GM19099 (cell line): ENCODE measurements around the gene AFF3.

Experiments
- POLR2A ChIP-seq: IDR thresholded peaks from 3 replicates; pipeline ENCODE4 v1.6.1; 2011; ENCODE audit warnings: low read depth; ENCODE audit not compliant: insufficient read length; ENCODE audit errors: extremely low read depth

Gene AFF3

DNA sequence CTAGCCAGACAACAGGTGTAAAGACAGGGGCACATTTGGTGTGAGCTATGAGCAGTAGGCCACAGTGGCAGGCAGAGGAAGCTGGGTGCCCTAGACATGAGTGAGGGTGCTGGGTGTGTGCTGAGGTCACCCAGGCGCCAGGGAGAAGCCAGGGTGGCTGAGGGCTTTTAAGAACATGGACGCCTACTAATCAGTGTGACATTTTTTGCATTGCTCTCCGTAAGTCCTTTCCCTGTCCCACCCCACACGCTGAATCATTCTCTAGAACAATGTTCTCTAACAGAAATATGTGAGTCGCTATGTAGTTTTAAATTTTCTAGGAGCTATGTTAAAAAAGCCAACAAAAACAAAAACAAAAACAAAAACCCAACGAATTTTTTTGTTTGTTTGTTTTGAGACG lies 448.1 kb downstream of the AFF3 start:
- no peak for TF ChIP-seq POLR2A

GRCh38 chr2:99692785-99693184 lies 449.6 kb downstream of the AFF3 start:
- TF ChIP-seq POLR2A, result no peak

DNA sequence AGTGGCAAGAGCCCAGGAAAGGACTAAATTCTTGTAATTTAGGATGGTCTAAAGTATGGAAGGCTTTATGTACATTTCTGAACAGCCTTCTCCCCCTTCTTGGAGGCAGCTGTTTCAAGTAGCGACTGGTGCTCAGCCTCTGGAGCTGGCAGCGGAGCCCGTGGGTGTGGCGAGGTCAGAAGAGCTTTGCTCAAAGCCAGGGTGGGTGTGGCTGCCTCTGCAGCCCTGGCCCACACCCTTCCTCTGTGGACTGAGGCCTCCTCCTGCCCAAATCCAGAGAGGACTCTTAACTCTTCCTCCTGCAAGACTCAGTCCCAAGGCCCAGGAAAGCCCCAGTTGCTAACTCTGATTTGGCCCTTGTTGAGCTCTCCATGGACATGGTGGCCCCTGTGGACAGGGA lies 450.5 kb downstream of the AFF3 start:
- TF ChIP-seq POLR2A, result no peak

DNA sequence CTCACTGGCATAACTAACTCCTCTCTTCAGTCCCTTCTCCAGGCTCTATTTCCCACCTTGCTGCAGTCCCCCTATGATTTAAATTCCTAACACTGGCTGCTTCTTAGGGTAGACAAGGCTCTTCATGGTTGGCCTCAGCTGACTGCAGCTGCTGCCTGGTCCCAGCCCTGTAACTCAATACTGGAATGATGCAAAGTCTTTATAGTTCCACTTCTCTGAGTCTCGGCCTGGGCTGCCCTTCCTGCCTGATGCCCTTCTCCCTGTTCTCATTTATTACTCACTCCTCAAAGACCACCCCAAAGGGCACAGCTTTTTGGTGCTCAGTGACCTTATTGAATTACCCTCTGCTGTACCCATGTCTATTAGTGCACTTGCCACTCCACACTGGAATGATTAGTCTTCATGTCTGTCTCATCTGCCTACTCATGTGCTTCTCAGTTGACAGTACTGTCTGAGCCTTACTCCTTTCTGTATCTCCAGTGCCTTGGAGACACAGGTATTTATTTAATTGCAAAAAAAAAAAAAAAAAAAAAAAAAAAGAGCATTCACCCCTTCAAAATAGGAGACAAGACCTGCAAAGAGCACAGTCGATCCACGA lies 453.1 kb downstream of the AFF3 start:
- no peak for TF ChIP-seq POLR2A

- TF ChIP-seq POLR2A, result no peak
Measured at GRCh38 chr2:99688699-99689098, 453.7 kb downstream of the AFF3 start.

DNA sequence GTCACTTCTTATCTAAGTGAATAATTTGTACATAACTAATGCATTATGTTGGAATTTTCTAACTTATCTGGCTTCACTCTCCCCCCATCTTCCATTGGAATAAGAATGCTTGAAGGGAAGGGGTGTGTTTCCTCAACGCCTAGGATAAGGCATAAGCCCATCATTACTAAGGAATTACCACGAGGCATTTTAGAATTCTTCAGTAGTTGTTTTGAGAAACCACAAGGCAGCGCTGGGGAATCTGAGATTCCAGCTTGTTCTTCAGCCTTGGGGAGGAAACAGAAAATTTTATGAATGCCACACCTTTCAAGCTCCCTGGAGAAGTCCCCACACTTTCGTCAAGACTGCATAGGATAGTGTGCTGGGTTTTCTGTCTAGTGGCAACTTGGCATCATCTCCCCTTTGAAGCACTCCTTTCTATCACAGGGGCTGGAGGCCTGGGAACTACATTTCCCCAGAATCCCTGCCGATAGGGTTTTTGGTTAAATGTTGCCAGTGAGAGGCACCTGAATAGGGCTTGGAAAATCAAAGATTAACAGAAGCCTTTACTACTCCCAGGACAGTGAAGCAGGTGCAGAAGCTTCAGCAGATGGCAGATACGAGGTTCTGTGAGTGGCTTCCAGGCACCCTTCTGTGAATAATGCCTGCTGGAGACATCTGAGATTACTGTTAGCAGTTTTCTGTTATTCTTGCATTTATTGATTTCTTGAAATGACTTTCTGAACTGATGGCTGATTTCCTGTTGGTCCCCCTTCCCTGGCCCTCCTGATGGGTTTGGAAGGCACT lies 459.9 kb downstream of the AFF3 start:
- no peak for TF ChIP-seq POLR2A

DNA sequence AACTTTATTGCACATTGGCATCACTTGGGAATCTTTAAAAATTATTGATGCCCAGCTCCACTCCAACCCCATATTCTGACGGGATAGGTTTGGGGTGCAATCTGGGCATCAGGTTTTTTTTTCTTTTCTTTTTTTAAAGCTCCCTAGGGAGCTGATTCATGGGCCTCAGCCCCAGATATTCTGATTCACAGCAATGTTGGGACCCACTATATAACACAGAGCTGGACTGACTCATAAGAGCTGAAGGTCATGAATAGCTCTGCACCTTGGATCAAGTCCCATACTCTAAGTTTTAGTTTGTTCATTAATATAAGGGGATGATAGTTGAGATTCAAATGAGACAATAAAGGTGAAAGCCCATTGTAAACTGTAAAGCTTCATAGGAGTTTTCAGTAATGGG lies 461.4 kb downstream of the AFF3 start:
- no peak for TF ChIP-seq POLR2A

- no peak for TF ChIP-seq POLR2A
Measured at GRCh38 chr2:99679518-99679917, 462.9 kb downstream of the AFF3 start.

- no peak for TF ChIP-seq POLR2A
Measured at GRCh38 chr2:99678625-99679024, 463.8 kb downstream of the AFF3 start.

DNA sequence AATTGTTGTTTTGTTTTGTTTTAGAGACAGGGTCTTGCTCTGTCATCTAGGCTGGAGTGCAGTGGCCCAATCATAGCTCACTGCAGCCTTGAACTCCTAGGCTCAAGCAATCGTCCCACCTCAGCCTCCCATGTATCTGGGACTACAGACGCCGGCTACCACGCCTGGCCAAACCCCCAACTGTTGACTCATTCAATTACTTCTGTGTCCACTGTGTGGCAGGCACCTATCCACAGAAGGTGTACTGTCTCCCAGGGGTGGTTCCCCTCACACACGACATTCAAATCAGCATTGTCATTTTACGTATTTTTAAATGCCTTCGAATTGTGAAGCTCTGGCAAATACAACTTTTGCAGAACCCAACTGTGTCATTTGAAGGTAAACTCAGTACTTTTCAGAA lies 464.6 kb downstream of the AFF3 start:
- TF ChIP-seq POLR2A, result no peak

DNA sequence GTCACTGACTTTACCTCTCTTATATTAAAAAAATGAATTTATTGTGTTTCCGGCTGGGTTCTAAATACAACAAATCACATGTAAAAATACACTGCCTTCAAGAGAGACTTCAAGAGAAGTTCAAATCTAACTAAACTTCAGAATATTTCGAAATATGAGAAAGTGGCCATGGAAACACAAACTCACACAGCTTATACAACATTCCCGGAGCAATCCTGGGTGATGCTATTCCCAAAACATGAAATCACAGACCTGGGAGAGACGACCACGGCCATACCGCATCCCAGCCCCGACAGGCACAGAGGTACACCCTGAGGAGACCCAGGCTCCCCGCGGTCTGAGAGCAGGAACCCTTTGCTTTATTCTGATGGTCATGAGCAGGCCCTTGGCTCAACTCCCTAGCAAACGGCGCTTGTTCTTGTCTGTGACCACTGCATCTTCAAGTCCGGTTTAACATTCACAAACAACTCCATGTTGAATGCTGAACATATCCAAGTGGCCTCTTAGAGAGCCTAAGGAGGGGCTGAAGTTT lies 467.2 kb downstream of the AFF3 start:
- no peak for TF ChIP-seq POLR2A

- TF ChIP-seq POLR2A, result no peak
Measured at GRCh38 chr2:99674090-99674489, 468.3 kb downstream of the AFF3 start.

DNA sequence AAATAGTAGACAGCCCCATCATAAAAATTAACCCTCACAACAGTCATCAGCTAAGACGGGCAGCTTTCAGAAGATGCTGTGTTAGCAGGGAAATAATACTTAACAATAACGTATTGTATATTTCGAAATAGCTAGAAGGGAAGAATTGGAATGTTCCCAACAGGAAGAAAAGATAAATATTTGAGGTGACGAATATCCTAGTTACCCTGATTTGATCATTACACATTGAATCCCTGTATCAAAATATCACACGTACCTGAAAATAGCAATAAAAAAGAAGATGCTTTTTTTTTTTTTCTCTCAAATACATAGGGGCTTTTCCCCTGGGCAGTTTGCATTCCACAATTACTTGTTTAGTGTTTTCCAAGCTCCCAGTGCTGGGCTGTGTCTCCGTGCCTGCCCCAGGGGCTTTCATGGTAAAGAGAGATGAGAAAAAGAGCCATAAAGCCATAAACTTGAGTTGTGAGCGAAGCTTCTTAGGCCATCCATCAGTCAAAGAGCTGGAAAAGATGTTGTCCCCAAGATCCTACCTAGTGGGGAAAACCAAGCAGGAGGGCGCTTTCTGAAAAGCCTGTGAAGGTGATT lies 469.5 kb downstream of the AFF3 start:
- TF ChIP-seq POLR2A, result no peak

- no peak for TF ChIP-seq POLR2A
Measured at GRCh38 chr2:99670768-99671734, 471.3 kb downstream of the AFF3 start.

GRCh38 chr2:99666256-99666655 lies 476.1 kb downstream of the AFF3 start:
- no peak for TF ChIP-seq POLR2A

GRCh38 chr2:99663641-99664040 lies 478.7 kb downstream of the AFF3 start:
- TF ChIP-seq POLR2A, result no peak
